GM06990 (cell line): ENCODE measurements around the gene PDE4C.

Source experiments
- DNase-seq: peaks from one replicate; pipeline ENCODE4 v3.0.0-alpha.2; 2011; ENCODE audit not compliant: insufficient read length; ENCODE audit errors: extremely low read depth
- H3K27me3 ChIP-seq: replicated peaks from 2 replicates; pipeline ENCODE4 v1.6.0; 2011; ENCODE audit warnings: low read length; ENCODE audit not compliant: control insufficient read depth, insufficient read depth
- H3K36me3 ChIP-seq: 2 replicates; pipeline ENCODE4 v1.5.1; 2011; ENCODE audit warnings: low read length; ENCODE audit not compliant: control insufficient read depth, insufficient read depth
- H3K4me3 ChIP-seq: replicated peaks from 2 replicates; pipeline ENCODE4 v1.5.1; 2011; ENCODE audit warnings: low read depth, mild to moderate bottlenecking, control low read depth, low read length
- CTCF ChIP-seq: IDR thresholded peaks from 2 replicates; pipeline ENCODE4 v1.5.1; 2011; ENCODE audit warnings: low read length, control low read depth, mild to moderate bottlenecking, inconsistent platforms; ENCODE audit not compliant: insufficient read depth, poor library complexity, severe bottlenecking

Gene PDE4C

DNA sequence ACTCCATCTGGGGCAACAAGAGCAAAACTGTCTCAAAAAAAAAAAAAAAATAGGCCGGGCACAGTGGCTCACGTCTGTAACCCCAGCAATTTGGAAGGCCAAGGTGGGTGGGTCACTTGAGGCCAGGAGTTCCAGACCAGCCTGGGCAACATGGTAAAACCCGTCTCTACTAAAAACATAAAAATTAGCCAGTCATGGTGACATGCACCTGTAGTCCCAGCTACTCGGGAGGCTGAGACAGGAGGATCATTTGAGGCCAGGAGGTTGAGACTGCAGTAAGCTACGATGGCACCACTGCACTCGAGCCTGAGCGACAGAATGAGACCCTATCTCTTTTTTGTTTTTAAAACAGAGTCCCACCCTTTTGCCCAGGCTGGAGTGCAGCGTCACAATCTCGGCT is 44.1 kb upstream of the PDE4C start:
- no peak for TF ChIP-seq CTCF
- H3K27me3 ChIP-seq, result no peaks in the 10 kb centered on the region
- DNase-seq, result no peak

DNA sequence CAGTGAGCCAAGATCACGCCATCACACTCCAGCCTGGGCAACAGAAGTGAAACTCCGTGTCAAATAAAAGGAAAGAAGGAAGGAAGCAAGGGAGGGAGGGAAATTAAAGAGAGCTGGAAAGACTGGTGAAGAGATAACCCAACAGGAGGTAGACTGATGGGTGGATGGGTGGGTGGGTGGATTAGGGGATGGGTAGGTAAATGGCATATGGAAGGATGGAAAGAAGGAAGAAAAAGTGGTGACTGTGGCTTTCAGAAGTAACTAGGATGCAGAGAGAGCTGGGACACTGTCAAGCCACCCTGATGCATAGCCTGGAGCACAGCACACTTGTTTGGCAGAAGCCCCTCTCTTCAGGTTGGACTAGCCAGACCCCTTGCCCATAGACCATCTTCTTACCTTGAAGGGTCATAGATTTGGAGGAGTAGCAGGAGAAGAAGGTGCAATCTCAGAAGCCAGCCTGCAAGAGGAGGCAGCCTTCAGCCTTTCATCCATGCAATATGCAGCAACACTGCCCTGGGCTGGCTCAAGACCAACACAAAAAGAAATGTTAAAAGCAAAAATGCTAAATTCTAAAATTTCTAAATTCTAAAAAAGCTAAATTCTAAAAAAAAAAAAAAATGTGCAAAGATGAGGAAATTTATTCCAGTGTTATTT is 43.0 kb upstream of the PDE4C start:
- Histone ChIP-seq H3K27me3 (no peaks in the 10 kb centered on the region), H3K4me3 (no peak overlapping the region), H3K36me3 (no peaks in the 10 kb centered on the region)
- no peak for TF ChIP-seq CTCF
- DNase-seq, result no peak

More for the DNA sequence above, 44.1 kb upstream of the PDE4C start:
- no peak overlapping the region for H3K4me3 ChIP-seq
- H3K36me3 ChIP-seq, result peaks cover 2% of the 10 kb centered on the region; the same call in 1 of the 2 replicates

GRCh38 chr19:18266771-18267686 is 40.8 kb upstream of the PDE4C start:
- Histone ChIP-seq H3K27me3 (no peaks in the 10 kb centered on the region), H3K4me3 (no peak overlapping the region), H3K36me3 (no peaks in the 10 kb centered on the region)
- TF ChIP-seq CTCF, result no peak
- DNase-seq, result no peak

GRCh38 chr19:18265582-18265981 is 39.3 kb upstream of the PDE4C start:
- no peak for DNase-seq
- no peak overlapping the region for H3K4me3 ChIP-seq
- no peaks in the 10 kb centered on the region for H3K36me3 ChIP-seq
- TF ChIP-seq CTCF, result no peak
- H3K27me3 ChIP-seq, result no peaks in the 10 kb centered on the region

- Histone ChIP-seq H3K27me3 (no peaks in the 10 kb centered on the region), H3K4me3 (no peak overlapping the region), H3K36me3 (no peaks in the 10 kb centered on the region)
- DNase-seq, result no peak
- TF ChIP-seq CTCF, result no peak
Observed at GRCh38 chr19:18264971-18265540, 38.8 kb upstream of the PDE4C start.
